ENCODE data around the gene TMEM184B. TPM values are rescaled to one million over a fixed set of nuclear protein-coding genes. Genes with fewer than 3 reads are reported as not detected.
"Not testable (repeated sequence)": the region's sequence is repeated elsewhere in the genome, so short reads cannot be mapped to it uniquely, and the experiment has no call there.

The TMEM184B gene
- total RNA-seq, 4 donors from 2014 or later, result 61.1 to 138 (median 72.0) TPM

DNA sequence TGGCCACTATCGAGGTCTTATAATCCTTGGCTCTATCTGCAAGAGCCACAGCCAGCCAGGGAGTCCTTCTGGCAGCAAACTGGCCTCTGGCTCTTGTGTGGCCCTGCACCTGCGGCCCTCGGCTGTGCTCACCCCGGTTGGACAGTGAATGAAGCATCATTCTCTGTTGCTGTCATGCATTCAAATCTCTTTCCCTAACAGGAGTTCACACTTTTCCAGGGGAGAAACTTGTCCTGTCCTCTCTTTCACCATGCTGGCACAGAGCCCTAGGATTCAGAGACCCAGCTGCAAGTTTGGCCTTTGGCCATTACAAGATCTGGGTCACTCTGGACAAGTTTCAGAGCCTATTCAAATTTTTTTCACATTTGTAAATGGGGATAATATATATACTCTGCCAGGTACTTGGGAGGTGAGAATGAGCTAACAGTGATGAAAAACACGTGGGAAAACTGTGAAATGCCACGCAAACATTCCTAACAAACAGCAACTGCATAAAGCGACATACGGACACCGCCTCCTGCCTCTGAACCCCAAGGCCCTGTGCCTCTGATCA is 34.2 kb downstream of the TMEM184B start:
- peaks cover 6 to 90% (median 33%) of the 10 kb centered on the region in 4 donors for H3K4me1 ChIP-seq
- no peak for DNase-seq (ENCODE audit: low spot score in 2 of 2)
- H3K9me3 ChIP-seq, result no peaks in the 10 kb centered on the region
- 48 to 49% methylated on average over 9 of the region's 9 CpGs for WGBS, 2 donors
- no peaks in the 10 kb centered on the region for H3K27me3 ChIP-seq
- H3K36me3 ChIP-seq, result peaks cover 0 to 34% (median 0%) of the 10 kb centered on the region in 3 donors
- TF ChIP-seq EP300 (IDR thresholded peaks at IDR 0.05) (no peak), POLR2A (IDR thresholded peaks at IDR 0.05) (no peak)
- TF ChIP-seq, protein P1, sequence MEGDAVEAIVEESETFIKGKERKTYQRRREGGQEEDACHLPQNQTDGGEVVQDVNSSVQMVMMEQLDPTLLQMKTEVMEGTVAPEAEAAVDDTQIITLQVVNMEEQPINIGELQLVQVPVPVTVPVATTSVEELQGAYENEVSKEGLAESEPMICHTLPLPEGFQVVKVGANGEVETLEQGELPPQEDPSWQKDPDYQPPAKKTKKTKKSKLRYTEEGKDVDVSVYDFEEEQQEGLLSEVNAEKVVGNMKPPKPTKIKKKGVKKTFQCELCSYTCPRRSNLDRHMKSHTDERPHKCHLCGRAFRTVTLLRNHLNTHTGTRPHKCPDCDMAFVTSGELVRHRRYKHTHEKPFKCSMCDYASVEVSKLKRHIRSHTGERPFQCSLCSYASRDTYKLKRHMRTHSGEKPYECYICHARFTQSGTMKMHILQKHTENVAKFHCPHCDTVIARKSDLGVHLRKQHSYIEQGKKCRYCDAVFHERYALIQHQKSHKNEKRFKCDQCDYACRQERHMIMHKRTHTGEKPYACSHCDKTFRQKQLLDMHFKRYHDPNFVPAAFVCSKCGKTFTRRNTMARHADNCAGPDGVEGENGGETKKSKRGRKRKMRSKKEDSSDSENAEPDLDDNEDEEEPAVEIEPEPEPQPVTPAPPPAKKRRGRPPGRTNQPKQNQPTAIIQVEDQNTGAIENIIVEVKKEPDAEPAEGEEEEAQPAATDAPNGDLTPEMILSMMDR (IDR thresholded peaks at IDR 0.05), result no peak
- H3K27ac ChIP-seq, result peak overlapping the region; percentile 56 to 87 (median 76)
- no peak overlapping the region for H3K4me3 ChIP-seq

DNA sequence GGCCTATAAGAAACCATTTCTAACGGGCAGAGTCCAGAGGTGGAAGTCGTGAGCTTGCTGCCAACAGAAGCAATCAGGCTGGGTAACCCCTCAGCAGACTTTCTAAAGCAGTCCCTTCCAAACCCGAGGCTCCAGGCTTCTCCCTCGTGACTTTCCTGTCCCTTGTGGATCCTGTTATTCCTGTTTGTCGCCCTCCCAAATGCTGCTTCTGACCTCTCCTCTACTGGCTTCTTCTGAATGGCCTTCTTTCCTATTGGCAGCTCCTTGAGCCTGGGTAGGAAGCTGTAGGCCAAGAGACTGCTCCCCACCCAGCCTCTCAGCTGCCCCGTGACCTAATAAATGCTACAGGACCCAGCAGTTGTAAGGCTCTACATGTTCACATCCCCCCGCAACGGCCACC is 36.0 kb downstream of the TMEM184B start:
- Histone ChIP-seq H3K27me3 (no peaks in the 10 kb centered on the region), H3K36me3 (peaks cover 0 to 51% (median 0%) of the 10 kb centered on the region in 3 donors), H3K27ac (peak overlapping the region in 3 of 4 donors; percentile 26 to 87 (median 84)), H3K4me1 (peaks cover 6 to 89% (median 21%) of the 10 kb centered on the region in 4 donors), H3K4me3 (no peak overlapping the region), H3K9me3 (no peaks in the 10 kb centered on the region)
- DNase-seq (ENCODE audit: low spot score in 2 of 2), result no peak
- TF ChIP-seq EP300 (IDR thresholded peaks at IDR 0.05) (no peak), POLR2A (IDR thresholded peaks at IDR 0.05) (no peak)
- TF ChIP-seq, protein P1 (IDR thresholded peaks at IDR 0.05), result no peak
- WGBS, 2 donors, result 71 to 76% methylated on average over 8 of the region's 8 CpGs

DNA sequence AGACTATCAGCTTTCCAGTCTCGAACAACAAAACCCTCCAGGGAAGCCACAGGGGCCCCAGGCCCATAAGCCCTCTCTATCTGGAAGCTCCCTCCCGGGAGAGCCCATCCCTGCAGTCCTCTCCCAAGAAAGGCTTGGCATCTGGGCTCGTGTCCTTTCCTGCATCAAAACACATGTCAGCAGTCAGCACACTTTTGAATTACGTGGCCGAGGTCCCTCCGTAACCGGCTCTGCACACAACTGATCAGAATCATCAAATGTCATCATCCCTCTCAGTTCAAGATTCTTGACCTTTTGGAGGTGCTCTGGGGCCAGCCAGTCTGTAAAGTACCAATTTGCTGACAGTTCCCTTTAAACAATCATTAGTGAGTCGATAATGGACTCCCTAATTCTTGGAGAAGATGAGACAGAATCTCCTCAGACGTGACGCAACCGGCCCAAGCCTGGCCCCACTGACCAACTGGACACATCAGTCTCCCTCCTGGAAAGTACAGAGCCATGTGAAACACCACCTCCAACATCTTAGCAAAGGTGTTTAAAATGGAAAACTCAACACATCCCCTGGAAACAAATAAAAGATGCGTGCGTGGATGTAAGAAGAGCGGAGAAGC is 37.5 kb downstream of the TMEM184B start:
- no peak for TF ChIP-seq POLR2A (IDR thresholded peaks at IDR 0.05)

DNA sequence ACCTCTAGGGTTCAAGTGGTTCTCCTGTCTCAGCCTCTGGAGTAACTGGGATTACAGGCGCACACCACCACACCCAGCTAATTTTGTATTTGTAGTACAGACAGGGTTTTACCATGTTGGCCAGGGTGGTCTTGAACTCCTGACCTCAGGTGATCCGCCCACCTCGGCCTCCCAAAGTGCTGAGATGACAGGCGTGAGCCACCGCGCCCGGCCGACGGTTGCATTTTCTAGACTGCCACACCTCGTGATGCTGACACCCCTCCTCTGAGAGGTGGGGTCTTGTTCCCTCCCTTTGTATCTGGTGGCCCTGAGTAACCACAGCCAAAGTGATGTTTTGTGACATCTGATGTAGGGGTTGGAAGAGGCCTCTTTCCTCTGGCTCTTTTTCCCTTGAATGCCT is 39.0 kb downstream of the TMEM184B start:
- Histone ChIP-seq H3K36me3 (peaks cover 0 to 73% (median 0%) of the 10 kb centered on the region in 3 donors), H3K4me1 (peaks cover 6 to 81% (median 14%) of the 10 kb centered on the region in 4 donors), H3K27ac (peak overlapping the region in 1 of 4 donors; percentile 87)
- not testable (repeated sequence) for H3K9me3 ChIP-seq; DNase-seq (ENCODE audit: low spot score in 2 of 2); H3K27me3 ChIP-seq; H3K4me3 ChIP-seq
- 90 to 92% methylated on average over 10 of the region's 10 CpGs for WGBS, 2 donors

More for the DNA sequence above, 37.5 kb downstream of the TMEM184B start:
- WGBS, 2 donors, result 74 to 77% methylated on average over 14 of the region's 14 CpGs
- no peak for DNase-seq (ENCODE audit: low spot score in 2 of 2)
- H3K27ac ChIP-seq, result peak overlapping the region in 2 of 4 donors; percentile 84 to 87
- H3K9me3 ChIP-seq, result no peaks in the 10 kb centered on the region
- H3K27me3 ChIP-seq, result no peaks in the 10 kb centered on the region
- H3K4me1 ChIP-seq, result peaks cover 6 to 86% (median 20%) of the 10 kb centered on the region in 4 donors
- H3K4me3 ChIP-seq, result no peak overlapping the region
- H3K36me3 ChIP-seq, result peaks cover 0 to 65% (median 0%) of the 10 kb centered on the region in 3 donors

DNA sequence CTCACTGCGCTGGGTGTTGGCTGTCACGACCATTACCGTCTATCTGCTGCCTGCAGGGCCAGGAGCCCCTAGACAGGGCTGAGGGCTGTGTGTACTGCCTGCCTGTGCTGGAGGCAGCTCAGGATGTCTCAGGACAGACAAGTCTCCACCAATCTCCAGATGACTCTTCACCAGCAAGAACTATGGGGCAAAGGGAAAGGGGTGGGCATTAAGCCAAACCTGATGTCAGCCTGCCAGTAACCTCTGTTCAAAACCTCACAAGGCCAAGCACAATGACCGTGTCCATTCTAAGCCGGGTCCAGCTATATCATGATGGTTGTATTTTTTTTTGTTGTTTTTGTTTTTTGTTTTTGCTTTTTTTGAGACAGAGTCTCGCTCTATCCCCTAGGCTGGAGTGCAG is 39.4 kb downstream of the TMEM184B start:
- Histone ChIP-seq H3K36me3 (peaks cover 0 to 73% (median 0%) of the 10 kb centered on the region in 3 donors), H3K4me3 (no peak overlapping the region), H3K27me3 (no peaks in the 10 kb centered on the region), H3K9me3 (no peaks in the 10 kb centered on the region), H3K4me1 (peaks cover 2 to 81% (median 14%) of the 10 kb centered on the region in 4 donors), H3K27ac (peak overlapping the region in 1 of 4 donors; percentile 87)
- no peak for DNase-seq (ENCODE audit: low spot score in 2 of 2)
- TF ChIP-seq EP300 (IDR thresholded peaks at IDR 0.05), result peak in 1 of 2 donors; percentile 15
- TF ChIP-seq, protein P1 (IDR thresholded peaks at IDR 0.05), result no peak
- WGBS, 2 donors, result 59 to 62% methylated on average over 6 of the region's 6 CpGs

DNA sequence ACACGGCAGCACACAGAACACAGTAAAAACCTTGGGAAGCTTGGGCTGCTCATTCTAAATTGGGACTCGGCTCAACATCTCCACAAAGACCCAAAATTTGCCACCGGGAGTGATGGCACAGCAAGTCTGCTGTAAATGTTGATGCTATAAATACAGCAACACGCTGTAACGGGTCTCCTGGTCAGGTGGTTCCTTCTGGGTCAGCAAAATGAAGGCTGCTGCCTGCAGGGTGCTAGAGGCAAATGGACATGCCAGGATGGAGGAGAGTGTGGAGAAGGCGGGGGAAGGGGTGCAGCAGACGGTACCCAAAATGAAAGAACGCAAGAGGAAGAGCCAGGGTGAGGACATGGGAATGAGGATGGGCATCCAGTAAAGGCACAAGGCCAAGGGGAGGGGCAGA is 40.6 kb downstream of the TMEM184B start:
- TF ChIP-seq POLR2A (IDR thresholded peaks at IDR 0.05) (no peak), EP300 (IDR thresholded peaks at IDR 0.05) (no peak)
- TF ChIP-seq, protein P1 (IDR thresholded peaks at IDR 0.05), result no peak
- no peak overlapping the region for H3K4me3 ChIP-seq
- H3K9me3 ChIP-seq, result no peaks in the 10 kb centered on the region
- peaks cover 0 to 82% (median 0%) of the 10 kb centered on the region in 3 donors for H3K36me3 ChIP-seq
- 73 to 81% methylated on average over 8 of the region's 8 CpGs for WGBS, 2 donors
- no peaks in the 10 kb centered on the region for H3K27me3 ChIP-seq
- H3K4me1 ChIP-seq, result peaks cover 0 to 81% (median 15%) of the 10 kb centered on the region in 4 donors
- H3K27ac ChIP-seq, result peak overlapping the region in 1 of 4 donors; percentile 87
- DNase-seq (ENCODE audit: low spot score in 2 of 2), result no peak
